GM21526 (cell line): Measurements from ENCODE around the gene LCN15.
"Not testable (repeated sequence)": the region's sequence is repeated elsewhere in the genome, so short reads cannot be mapped to it uniquely, and the experiment has no call there.

Source experiments
- ATAC-seq: cut with Tn5 transposase; IDR thresholded peaks from one replicate; pipeline ENCODE4 v1.9.1; 2021; ENCODE audit warnings: moderate library complexity; ENCODE audit not compliant: unreplicated experiment, low FRiP score

Gene LCN15

DNA sequence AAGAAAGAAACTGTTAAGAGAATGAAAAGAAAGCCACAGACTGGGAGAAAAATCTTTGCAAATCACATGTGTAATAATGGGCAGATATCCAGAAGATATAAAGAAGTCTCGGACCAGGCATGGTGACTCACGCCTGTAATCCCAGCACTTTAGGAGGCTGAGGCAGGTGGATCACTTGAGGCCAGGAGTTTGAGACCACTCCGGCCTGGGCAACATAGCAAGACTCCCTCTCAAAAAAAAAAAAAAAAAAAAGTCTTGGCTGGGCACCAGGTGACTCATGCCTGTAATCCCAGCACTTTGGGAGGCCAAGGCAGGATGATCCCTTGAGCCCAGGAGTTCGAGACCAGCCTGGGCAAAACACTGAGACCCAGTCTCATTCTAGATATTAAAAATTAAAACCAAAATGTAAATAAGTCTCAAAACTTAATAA, 53.1 kb downstream of the LCN15 start:
- not testable (repeated sequence) for ATAC-seq

DNA sequence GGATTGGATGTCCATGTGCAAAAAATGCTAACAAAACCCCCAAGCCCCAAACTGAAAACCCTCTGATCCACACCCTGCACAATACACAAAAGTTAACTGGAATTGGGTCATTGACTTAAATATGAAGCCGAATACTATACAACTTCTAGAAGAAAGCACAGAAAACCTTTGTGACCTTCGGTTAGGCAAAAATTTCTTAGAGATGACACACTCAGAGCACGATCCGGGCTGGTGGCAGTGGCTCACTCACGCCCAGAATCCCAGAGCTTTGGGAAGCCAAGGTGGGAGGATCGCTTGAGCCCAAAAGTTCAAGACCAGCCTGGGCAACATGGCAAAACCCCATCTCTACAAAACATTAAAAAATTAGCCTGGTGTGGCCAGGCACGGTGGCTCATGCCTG, 53.8 kb downstream of the LCN15 start:
- no peak for ATAC-seq
